H1 (cell line): Measurements from ENCODE around the gene CKAP4. TPM values are rescaled to one million over a fixed set of nuclear protein-coding genes. Genes with fewer than 3 reads are reported as not detected.

ENCODE experiments used
- CTCF ChIA-PET: fragments of 300-600 bp; sonication (Branson Sonifier 250); formaldehyde crosslinking; loops from one replicate; lab custom pipeline; 2021; ENCODE audit not compliant: partially characterized antibody; lab: Charles Lee
- POLR2A ChIA-PET: fragments of 300-600 bp; sonication (Branson Sonifier 250); formaldehyde crosslinking; loops from one replicate; lab custom pipeline; 2021; ENCODE audit warnings: inconsistent platforms; ENCODE audit not compliant: partially characterized antibody; lab: Charles Lee
- DNase-seq, 2 experiments: peaks; one replicate each; pipeline versions ENCODE4 v3.0.0 to v3.0.0-alpha.2; 2010 to 2022; ENCODE audit warnings: low spot score in 2 of 2, low read depth in 1 of 2, mixed read lengths in 1 of 2
- FAIRE-seq: peaks from 2 replicates; lab custom pipeline; 2011; peaks lifted over from hg19 to GRCh38; lab: Jason Lieb, UNC
- H2AFZ ChIP-seq: 2 replicates; pipeline ENCODE4 v1.8.1; 2012; ENCODE audit warnings: low read length, inconsistent platforms
- H2AK5ac ChIP-seq: 2 replicates; pipeline ENCODE4 v1.6.1; 2013; ENCODE audit warnings: low read depth, low read length
- H2BK120ac ChIP-seq: replicated peaks from 2 replicates; pipeline ENCODE3; 2013; ENCODE audit warnings: low read depth, low read length, inconsistent platforms
- H2BK12ac ChIP-seq: 2 replicates; pipeline ENCODE4 v1.6.1; 2013; ENCODE audit warnings: low read depth, low read length
- H2BK15ac ChIP-seq: 2 replicates; pipeline ENCODE4 v1.6.1; 2013; ENCODE audit warnings: low read length
- H2BK20ac ChIP-seq: 2 replicates; pipeline ENCODE4 v1.6.1; 2013; ENCODE audit warnings: low read length
- H2BK5ac ChIP-seq: 2 replicates; pipeline ENCODE4 v1.6.1; 2013; ENCODE audit warnings: low read depth, low read length
- H3K14ac ChIP-seq: 2 replicates; pipeline ENCODE4 v1.6.1; 2013; ENCODE audit warnings: inconsistent platforms; ENCODE audit not compliant: insufficient read length
- H3K18ac ChIP-seq: 2 replicates; pipeline ENCODE4 v1.6.1; 2013; ENCODE audit warnings: low read length; ENCODE audit errors: extremely low read depth
- H3K23ac ChIP-seq: 2 replicates; pipeline ENCODE4 v1.6.1; 2013; ENCODE audit warnings: inconsistent platforms; ENCODE audit not compliant: insufficient read length
- H3K23me2 ChIP-seq: 2 replicates; pipeline ENCODE4 v1.6.1; 2013; ENCODE audit warnings: low read depth, low read length
- H3K27ac ChIP-seq: 2 replicates; pipeline ENCODE4 v1.6.1; 2011; ENCODE audit warnings: low read depth, low read length, inconsistent platforms
- H3K27me3 ChIP-seq, 4 experiments: replicated peaks in 1 of 4; 1 replicate in 1 of 4; 2 replicates in 3 of 4; pipeline versions ENCODE4 v1.6.1 to v1.8.1; 2011 to 2013; ENCODE audit warnings: low read length in 3 of 4, mild to moderate bottlenecking in 3 of 4, inconsistent platforms in 2 of 4, mixed read lengths in 2 of 4, moderate library complexity in 1 of 4; ENCODE audit not compliant: control insufficient read depth in 3 of 4, insufficient read depth in 3 of 4; ENCODE audit errors: extremely low read depth in 1 of 4
- H3K36me3 ChIP-seq, 4 experiments: 2 replicates each; pipeline versions ENCODE4 v1.6.1 to v1.8.1; 2011 to 2013; ENCODE audit warnings: mild to moderate bottlenecking in 4 of 4, low read length in 3 of 4, moderate library complexity in 2 of 4, control low read depth in 1 of 4, inconsistent platforms in 1 of 4; ENCODE audit not compliant: insufficient read depth in 4 of 4, control insufficient read depth in 2 of 4
- H3K4ac ChIP-seq: replicated peaks from 2 replicates; pipeline ENCODE3; 2013; ENCODE audit warnings: low read length, low read depth, mixed read lengths, inconsistent platforms; ENCODE audit not compliant: insufficient read length
- H3K4me1 ChIP-seq, 4 experiments: replicated peaks in 1 of 4; 1 replicate in 1 of 4; 2 replicates in 3 of 4; pipeline versions ENCODE4 v1.6.1 to v1.8.1; 2011 to 2013; ENCODE audit warnings: low read length in 3 of 4, inconsistent platforms in 2 of 4, mixed read lengths in 1 of 4; ENCODE audit not compliant: insufficient read depth in 4 of 4, control insufficient read depth in 3 of 4
- H3K4me2 ChIP-seq, 2 experiments: 2 replicates each; pipeline versions ENCODE4 v1.6.1 to v1.8.1; 2011 to 2013; ENCODE audit warnings: low read depth in 2 of 2, low read length in 2 of 2, control low read depth in 1 of 2, inconsistent platforms in 1 of 2, mild to moderate bottlenecking in 1 of 2; ENCODE audit not compliant: insufficient read depth in 1 of 2
- H3K4me3 ChIP-seq, 4 experiments: fragments of 200-600, 300-600 bp in 1 of 4; sonication (generic), shearing (Covaris generic), sonication (Bioruptor Twin) in 1 of 4; 2 replicates each; pipeline versions ENCODE4 v1.5.1 to v1.8.1; 2011 to 2016; ENCODE audit warnings: low read length in 4 of 4, low read depth in 3 of 4, control low read depth in 2 of 4, inconsistent platforms in 2 of 4, mild to moderate bottlenecking in 2 of 4, mixed read lengths in 1 of 4, moderate library complexity in 1 of 4; ENCODE audit not compliant: insufficient read depth in 2 of 4; ENCODE audit errors: extremely low read depth in 1 of 4
- H3K56ac ChIP-seq: replicated peaks from 2 replicates; pipeline ENCODE3; 2013; ENCODE audit warnings: low read depth, mild to moderate bottlenecking, mixed read lengths, low read length, inconsistent platforms; ENCODE audit not compliant: insufficient read length
- H3K79me1 ChIP-seq: 2 replicates; pipeline ENCODE4 v1.6.1; 2013; ENCODE audit warnings: low read depth, low read length, control low read depth
- H3K79me2 ChIP-seq, 2 experiments: 2 replicates each; pipeline versions ENCODE4 v1.6.1 to v1.8.1; 2012 to 2013; ENCODE audit warnings: low read length in 2 of 2, mild to moderate bottlenecking in 2 of 2, inconsistent platforms in 1 of 2; ENCODE audit not compliant: insufficient read depth in 2 of 2, control insufficient read depth in 1 of 2
- H3K9ac ChIP-seq, 4 experiments: replicated peaks in 1 of 4; 1 replicate in 1 of 4; 2 replicates in 3 of 4; pipeline versions ENCODE4 v1.6.1 to v1.8.1; 2011 to 2013; ENCODE audit warnings: low read depth in 3 of 4, low read length in 3 of 4, control low read depth in 2 of 4, mild to moderate bottlenecking in 2 of 4, moderate library complexity in 2 of 4, inconsistent platforms in 1 of 4; ENCODE audit errors: extremely low read depth in 1 of 4
- H3K9me3 ChIP-seq, 2 experiments: 2 replicates each; pipeline versions ENCODE4 v1.6.1 to v1.8.1; 2012 to 2013; ENCODE audit warnings: mild to moderate bottlenecking in 2 of 2, moderate library complexity in 2 of 2, control low read depth in 1 of 2, inconsistent platforms in 1 of 2, low read depth in 1 of 2, low read length in 1 of 2, mixed read lengths in 1 of 2; ENCODE audit not compliant: insufficient read depth in 2 of 2
- H4K20me1 ChIP-seq, 2 experiments: replicated peaks in 1 of 2; 2 replicates each; pipeline versions ENCODE3 to v1.8.1; 2011 to 2013; ENCODE audit warnings: inconsistent platforms in 2 of 2, low read length in 2 of 2, mild to moderate bottlenecking in 1 of 2; ENCODE audit not compliant: insufficient read depth in 2 of 2, control insufficient read depth in 1 of 2
- H4K5ac ChIP-seq: 2 replicates; pipeline ENCODE4 v1.6.1; 2013; ENCODE audit warnings: low read length, low read depth, mixed read lengths, inconsistent platforms; ENCODE audit not compliant: insufficient read length
- H4K8ac ChIP-seq: 2 replicates; pipeline ENCODE4 v1.8.0; 2013; ENCODE audit warnings: mild to moderate bottlenecking, moderate library complexity, low read length, inconsistent platforms; ENCODE audit not compliant: insufficient read depth; ENCODE audit errors: extremely low read depth
- H4K91ac ChIP-seq: replicated peaks from 2 replicates; pipeline ENCODE3; 2013; ENCODE audit warnings: low read length, mixed read lengths, inconsistent platforms; ENCODE audit not compliant: insufficient read length
- RAD21 ChIP-seq, 2 experiments: IDR thresholded peaks in 1 of 2; conservative IDR thresholded peaks in 1 of 2; 2 replicates each; pipeline ENCODE4 v1.6.1; 2011; ENCODE audit warnings: low read depth in 2 of 2, low read length in 2 of 2, improper control_type of control experiment in 1 of 2, inconsistent platforms in 1 of 2, mild to moderate bottlenecking in 1 of 2, moderate library complexity in 1 of 2
- RXRA ChIP-seq: IDR thresholded peaks from 2 replicates; pipeline ENCODE4 v1.6.1; 2011; ENCODE audit warnings: low read depth, mild to moderate bottlenecking, low read length, moderate library complexity; ENCODE audit not compliant: insufficient read depth
- SAP30 ChIP-seq: fragments of 300-600 bp; sonication (generic); IDR thresholded peaks from 2 replicates; pipeline ENCODE4 v1.7.1; 2012; ENCODE audit warnings: low read length, moderate library complexity, mild to moderate bottlenecking, inconsistent platforms; ENCODE audit not compliant: insufficient read depth, insufficient replicate concordance
- WGBS, 2 experiments: shearing (Covaris generic) in 1 of 2; methylation state at CpG; one replicate each; pipeline versions ENCODE4 v1.1.6 to v1.1.7; 2013 to 2015; ENCODE audit warnings: low lambda C conversion rate in 2 of 2, mixed read lengths in 2 of 2, inconsistent platforms in 1 of 2, low coverage in 1 of 2, missing lambda C conversion rate in 1 of 2; ENCODE audit not compliant: insufficient replicate concordance in 2 of 2, insufficient coverage in 1 of 2, insufficient read length in 1 of 2; ENCODE audit errors: extremely low coverage in 1 of 2, missing lambda C conversion rate in 1 of 2; 5-methylcytosine and 5-hydroxymethylcytosine counted together
- polyA plus RNA-seq, 7 experiments: library from polyadenylated mRNA; depleted of rRNA in 3 of 7; stranded (reverse) in 5 of 7; unstranded in 2 of 7; fragments of >200 nt in 5 of 7; fragments of 200-250 nt in 2 of 7; gene quantifications; 1 replicate in 5 of 7; 2 replicates in 1 of 7; 4 replicates in 1 of 7; pipeline versions ENCODE4 v1.2.1 to v1.2.3, GENCODE V29; 2011 to 2013; ENCODE audit warnings: missing spikeins in 2 of 7, mixed read lengths in 2 of 7
- total RNA-seq: library from RNA; stranded (reverse); fragmentation: NEBNext Ultra II Directional; extraction: Animal tissue kit (Norgen Biotek cat#: 25700); gene quantifications from 2 replicates; pipeline ENCODE4 v1.2.1, GENCODE V29; 2021
- TF ChIP-seq, protein P1 (sequence below), 3 experiments: IDR thresholded peaks; 1 replicate in 2 of 3; 2 replicates in 1 of 3; pipeline versions ENCODE4 v1.5.1 to v1.6.1; 2011; ENCODE audit warnings: low read length in 3 of 3, mild to moderate bottlenecking in 3 of 3, inconsistent platforms in 2 of 3, low read depth in 1 of 3, moderate library complexity in 1 of 3; ENCODE audit not compliant: insufficient read depth in 1 of 3; ENCODE audit errors: control extremely low read depth in 1 of 3

CKAP4 gene
- total and polyA plus RNA-seq, 2 of the 8 experiments (the other 6 are each of a cell fraction or from before 2014, with no cell fraction given) = 35.8 to 80.7 TPM

DNA sequence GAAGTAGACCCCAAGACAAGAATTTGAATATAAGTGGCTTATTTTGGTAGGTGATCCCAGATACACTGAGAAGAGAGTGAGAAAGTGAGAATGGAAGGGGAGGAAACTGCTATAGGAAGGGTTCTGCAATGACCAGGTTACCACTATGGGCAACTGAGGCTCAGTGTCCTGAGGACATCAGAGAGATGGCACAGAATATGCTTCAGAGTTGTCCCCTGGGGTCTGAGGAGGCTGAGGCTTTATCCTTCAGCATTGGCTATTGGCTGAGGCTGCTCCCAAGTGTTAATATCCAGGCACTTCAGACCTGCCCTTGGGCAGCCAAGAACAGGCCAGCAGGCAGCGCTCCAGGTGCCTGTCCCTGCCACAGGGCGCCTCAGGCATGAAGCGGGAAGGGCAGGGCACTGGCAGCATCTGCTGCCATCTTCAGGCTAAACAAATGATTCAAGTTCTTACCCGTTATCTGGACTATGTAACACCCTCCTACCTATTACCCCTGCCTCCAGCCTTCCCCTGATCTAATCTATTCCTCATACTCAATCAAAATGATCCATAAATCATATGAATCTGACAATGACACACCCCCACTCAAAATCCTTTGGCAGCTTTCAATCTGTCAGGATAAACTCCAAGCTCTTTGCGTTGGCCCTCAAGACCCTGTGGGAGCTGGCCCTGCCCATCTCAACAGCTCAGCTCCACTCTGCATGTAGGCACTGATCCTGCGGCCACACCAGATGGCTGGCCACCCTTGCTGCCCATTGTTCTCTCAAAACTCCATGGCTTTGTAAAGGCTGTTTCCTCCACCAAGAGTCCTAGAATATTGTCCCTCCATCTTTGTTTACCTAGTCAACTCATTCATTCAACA is 42.4 kb downstream of the CKAP4 start:
- no peaks in the 10 kb centered on the region for H4K20me1 ChIP-seq
- no peak overlapping the region for H2BK15ac ChIP-seq
- H2AFZ ChIP-seq = no peak overlapping the region
- H3K18ac ChIP-seq = no peak overlapping the region
- no peak overlapping the region for H3K56ac ChIP-seq
- no peak overlapping the region for H3K4ac ChIP-seq
- no peak for FAIRE-seq
- no peaks in the 10 kb centered on the region for H3K23me2 ChIP-seq
- no peak overlapping the region for H3K4me3 ChIP-seq
- no peaks in the 10 kb centered on the region for H3K36me3 ChIP-seq
- no peak overlapping the region for H4K5ac ChIP-seq
- no peak overlapping the region for H3K4me2 ChIP-seq
- no peak overlapping the region for H3K9ac ChIP-seq
- H4K91ac ChIP-seq = no peak overlapping the region
- H2BK20ac ChIP-seq = no peak overlapping the region
- no peak overlapping the region for H2AK5ac ChIP-seq
- H3K4me1 ChIP-seq = no peaks in the 10 kb centered on the region
- H4K8ac ChIP-seq = peak overlapping the region; percentile 14; the same call in 1 of the 2 replicates
- H2BK12ac ChIP-seq = no peak overlapping the region
- no peak for DNase-seq
- TF ChIP-seq RXRA (no peak), SAP30 (no peak), RAD21 (IDR thresholded peaks at IDR 0.05 in 1 of 2, conservative IDR thresholded peaks at IDR 0.05 in 1 of 2; ENCODE audit: low read depth in 2 of 2, low read length in 2 of 2) (peak; percentile 59 to 67)
- TF ChIP-seq, protein P1, sequence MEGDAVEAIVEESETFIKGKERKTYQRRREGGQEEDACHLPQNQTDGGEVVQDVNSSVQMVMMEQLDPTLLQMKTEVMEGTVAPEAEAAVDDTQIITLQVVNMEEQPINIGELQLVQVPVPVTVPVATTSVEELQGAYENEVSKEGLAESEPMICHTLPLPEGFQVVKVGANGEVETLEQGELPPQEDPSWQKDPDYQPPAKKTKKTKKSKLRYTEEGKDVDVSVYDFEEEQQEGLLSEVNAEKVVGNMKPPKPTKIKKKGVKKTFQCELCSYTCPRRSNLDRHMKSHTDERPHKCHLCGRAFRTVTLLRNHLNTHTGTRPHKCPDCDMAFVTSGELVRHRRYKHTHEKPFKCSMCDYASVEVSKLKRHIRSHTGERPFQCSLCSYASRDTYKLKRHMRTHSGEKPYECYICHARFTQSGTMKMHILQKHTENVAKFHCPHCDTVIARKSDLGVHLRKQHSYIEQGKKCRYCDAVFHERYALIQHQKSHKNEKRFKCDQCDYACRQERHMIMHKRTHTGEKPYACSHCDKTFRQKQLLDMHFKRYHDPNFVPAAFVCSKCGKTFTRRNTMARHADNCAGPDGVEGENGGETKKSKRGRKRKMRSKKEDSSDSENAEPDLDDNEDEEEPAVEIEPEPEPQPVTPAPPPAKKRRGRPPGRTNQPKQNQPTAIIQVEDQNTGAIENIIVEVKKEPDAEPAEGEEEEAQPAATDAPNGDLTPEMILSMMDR (IDR thresholded peaks at IDR 0.05; ENCODE audit: control extremely low read depth in 1 of 3, insufficient read depth in 1 of 3, low read depth in 1 of 3, low read length in 3 of 3) = peak in 2 of 3 experiments; percentile 6 to 49; a peak in 3 of 4 replicates
- H3K27me3 ChIP-seq = no peaks in the 10 kb centered on the region
- no peak overlapping the region for H3K14ac ChIP-seq
- H3K9me3 ChIP-seq = no peaks in the 10 kb centered on the region
- no peaks in the 10 kb centered on the region for H3K79me1 ChIP-seq
- H3K79me2 ChIP-seq = no peaks in the 10 kb centered on the region
- no peak overlapping the region for H3K27ac ChIP-seq
- ChIA-PET POLR2A (no interaction called here), CTCF (interaction anchor here (0.8 to 3.0 kb wide), 6 partner anchors 11 to 500 kb away, joined by 3 to 19 read pairs (median 4); no protein-coding TSS in a partner anchor)
- 39% methylated on average over 6 of the region's 6 CpGs; no CpG with 5 or more reads in 1 of the 2 experiments for WGBS, 2 experiments
- no peak overlapping the region for H2BK120ac ChIP-seq
- H2BK5ac ChIP-seq = no peak overlapping the region
- no peak overlapping the region for H3K23ac ChIP-seq
